ENCODE results near the gene DIS3L2. TPM values are rescaled to one million over a fixed set of nuclear protein-coding genes. Genes with fewer than 3 reads are reported as not detected.
"Not testable (repeated sequence)": the region's sequence is repeated elsewhere in the genome, so short reads cannot be mapped to it uniquely, and the experiment has no call there.

Gene DIS3L2
- total and polyA plus RNA-seq, 3 experiments from 2014 or later = 16.4 to 29.5 (median 28.6) TPM

DNA sequence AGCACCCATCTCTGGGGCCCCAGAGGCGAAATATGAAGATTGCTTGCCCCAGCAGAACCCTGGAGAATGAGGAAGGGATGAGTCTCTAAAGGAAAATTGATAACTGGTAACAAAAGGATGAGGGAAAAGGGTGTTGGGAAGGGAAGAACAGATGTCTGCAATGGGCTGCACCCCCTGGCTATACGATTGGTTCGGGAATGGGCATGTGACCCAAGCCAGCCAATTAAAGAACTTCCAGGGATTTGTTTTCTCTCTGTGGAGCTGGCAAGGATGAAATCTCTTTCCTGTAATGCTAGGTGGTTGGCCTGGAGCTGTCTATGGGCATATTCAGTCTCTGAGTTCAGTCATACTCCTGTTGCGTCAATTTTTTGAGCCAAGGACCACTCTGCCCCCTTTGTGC, 22.5 kb upstream of the DIS3L2 start:
- Mint-ChIP-seq H3K27me3 (peaks cover 0 to 27% of the 10 kb centered on the region in 2 donors), H3K4me1 (no peaks in the 10 kb centered on the region), H3K9me3 (no peaks in the 10 kb centered on the region), H3K36me3 (no peaks in the 10 kb centered on the region), H3K4me3 (no peak overlapping the region), H3K27ac (no peak overlapping the region)
- Histone ChIP-seq H3K4me3 (ENCODE audit: low read length) (no peak overlapping the region), H3K4me1 (ENCODE audit: insufficient read depth, low read length) (no peaks in the 10 kb centered on the region), H3K36me3 (ENCODE audit: insufficient read depth, low read length) (no peaks in the 10 kb centered on the region), H3K9me3 (ENCODE audit: low read length) (no peaks in the 10 kb centered on the region), H3K27ac (ENCODE audit: low read depth, low read length) (no peak overlapping the region), H3K27me3 (ENCODE audit: insufficient read depth, low read length, poor library complexity, severe bottlenecking) (no peaks in the 10 kb centered on the region)
- ChIA-PET POLR2A (no interaction called here), CTCF (no interaction called here)
- DNase-seq = no peak

- no peak for DNase-seq
- no peak overlapping the region for H3K27ac Mint-ChIP-seq
- Histone ChIP-seq H3K36me3 (ENCODE audit: insufficient read depth, low read length) (no peaks in the 10 kb centered on the region), H3K27ac (ENCODE audit: low read depth, low read length) (no peak overlapping the region), H3K9me3 (ENCODE audit: low read length) (no peaks in the 10 kb centered on the region), H3K4me3 (ENCODE audit: low read length) (no peak overlapping the region), H3K4me1 (ENCODE audit: insufficient read depth, low read length) (no peaks in the 10 kb centered on the region), H3K27me3 (ENCODE audit: insufficient read depth, low read length, poor library complexity, severe bottlenecking) (no peaks in the 10 kb centered on the region)
- no peak overlapping the region for H3K4me3 Mint-ChIP-seq
- H3K36me3 Mint-ChIP-seq = no peaks in the 10 kb centered on the region
- CTCF ChIA-PET = interaction anchor here (1.1 kb wide), 1 partner anchor 90 kb away, joined by 3 read pairs; no protein-coding TSS in a partner anchor
- POLR2A ChIA-PET = no interaction called here
- H3K9me3 Mint-ChIP-seq = no peaks in the 10 kb centered on the region
- peaks cover 0 to 32% of the 10 kb centered on the region in 2 donors for H3K27me3 Mint-ChIP-seq
- H3K4me1 Mint-ChIP-seq = no peaks in the 10 kb centered on the region
Observed at GRCh38 chr2:231940795-231941194, 20.7 kb upstream of the DIS3L2 start.

DNA sequence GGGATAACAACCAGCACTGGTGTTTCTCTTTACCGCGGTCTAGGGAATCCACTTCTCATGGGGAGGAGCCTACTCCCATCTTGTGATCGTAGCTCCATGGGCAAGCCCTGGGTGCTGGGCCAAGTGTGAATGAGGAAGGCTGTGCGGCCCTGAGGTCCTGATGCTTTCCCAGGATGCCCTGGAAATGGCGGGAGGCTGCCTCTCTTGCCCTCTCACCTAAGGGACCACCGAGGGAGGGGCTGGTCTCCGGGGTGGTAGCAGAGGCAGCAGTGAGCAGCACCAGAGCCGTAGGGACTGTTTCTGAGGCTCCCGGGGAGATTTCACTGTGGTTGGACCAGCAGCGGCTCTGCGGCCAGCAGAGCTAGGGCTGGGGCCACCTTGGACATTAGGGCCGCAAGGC, 19.8 kb upstream of the DIS3L2 start:
- ChIA-PET CTCF (interaction anchor here (1.1 kb wide), 1 partner anchor 90 kb away, joined by 3 read pairs; no protein-coding TSS in a partner anchor), POLR2A (no interaction called here)
- peaks cover 0 to 32% of the 10 kb centered on the region in 2 donors for H3K27me3 Mint-ChIP-seq
- no peaks in the 10 kb centered on the region for H3K9me3 Mint-ChIP-seq
- H3K4me1 Mint-ChIP-seq = no peaks in the 10 kb centered on the region
- H3K36me3 Mint-ChIP-seq = no peaks in the 10 kb centered on the region
- H3K4me1 ChIP-seq (ENCODE audit: insufficient read depth, low read length) = no peaks in the 10 kb centered on the region
- peak overlapping the region in 1 of 8 donors; percentile 80 for H3K27ac Mint-ChIP-seq
- no peak overlapping the region for H3K4me3 ChIP-seq (ENCODE audit: low read length)
- no peak overlapping the region for H3K27ac ChIP-seq (ENCODE audit: low read depth, low read length)
- H3K27me3 ChIP-seq (ENCODE audit: insufficient read depth, low read length, poor library complexity, severe bottlenecking) = no peaks in the 10 kb centered on the region
- no peak overlapping the region for H3K4me3 Mint-ChIP-seq
- H3K36me3 ChIP-seq (ENCODE audit: insufficient read depth, low read length) = no peaks in the 10 kb centered on the region
- DNase-seq = no peak
- no peaks in the 10 kb centered on the region for H3K9me3 ChIP-seq (ENCODE audit: low read length)

- H3K9me3 ChIP-seq (ENCODE audit: low read length) = no peaks in the 10 kb centered on the region
- no peaks in the 10 kb centered on the region for H3K4me1 ChIP-seq (ENCODE audit: insufficient read depth, low read length)
- POLR2A ChIA-PET = no interaction called here
- no peaks in the 10 kb centered on the region for H3K36me3 ChIP-seq (ENCODE audit: insufficient read depth, low read length)
- H3K9me3 Mint-ChIP-seq = no peaks in the 10 kb centered on the region
- no peak overlapping the region for H3K4me3 Mint-ChIP-seq
- no peaks in the 10 kb centered on the region for H3K4me1 Mint-ChIP-seq
- CTCF ChIA-PET = no interaction called here
- no peak overlapping the region for H3K4me3 ChIP-seq (ENCODE audit: low read length)
- no peak overlapping the region for H3K27ac ChIP-seq (ENCODE audit: low read depth, low read length)
- H3K27me3 Mint-ChIP-seq = peaks cover 0 to 32% of the 10 kb centered on the region in 2 donors
- no peak overlapping the region for H3K27ac Mint-ChIP-seq
- no peaks in the 10 kb centered on the region for H3K36me3 Mint-ChIP-seq
- H3K27me3 ChIP-seq (ENCODE audit: insufficient read depth, low read length, poor library complexity, severe bottlenecking) = no peaks in the 10 kb centered on the region
- DNase-seq = no peak
Observed at GRCh38 chr2:231942180-231942579, 19.3 kb upstream of the DIS3L2 start.

GRCh38 chr2:231946241-231946814, 15.2 kb upstream of the DIS3L2 start:
- CTCF ChIA-PET = no interaction called here
- Histone ChIP-seq H3K4me1 (ENCODE audit: insufficient read depth, low read length) (no peaks in the 10 kb centered on the region), H3K27me3 (ENCODE audit: insufficient read depth, low read length, poor library complexity, severe bottlenecking) (no peaks in the 10 kb centered on the region), H3K27ac (ENCODE audit: low read depth, low read length) (no peak overlapping the region), H3K36me3 (ENCODE audit: insufficient read depth, low read length) (no peaks in the 10 kb centered on the region), H3K9me3 (ENCODE audit: low read length) (no peaks in the 10 kb centered on the region), H3K4me3 (ENCODE audit: low read length) (no peak overlapping the region)
- Mint-ChIP-seq H3K27ac (no peak overlapping the region), H3K9me3 (peaks cover 0 to 2% (median 0%) of the 10 kb centered on the region in 5 donors), H3K27me3 (peaks cover 2 to 28% of the 10 kb centered on the region in 2 donors), H3K36me3 (no peaks in the 10 kb centered on the region), H3K4me3 (no peak overlapping the region), H3K4me1 (no peaks in the 10 kb centered on the region)
- no peak for DNase-seq
- POLR2A ChIA-PET = no interaction called here

GRCh38 chr2:231947112-231947511, 14.4 kb upstream of the DIS3L2 start:
- H3K27ac Mint-ChIP-seq; H3K4me3 ChIP-seq (ENCODE audit: low read length); H3K36me3 Mint-ChIP-seq; H3K4me1 ChIP-seq (ENCODE audit: insufficient read depth, low read length); H3K4me3 Mint-ChIP-seq; H3K27me3 ChIP-seq (ENCODE audit: insufficient read depth, low read length, poor library complexity, severe bottlenecking); DNase-seq; H3K9me3 Mint-ChIP-seq; CTCF ChIA-PET; H3K36me3 ChIP-seq (ENCODE audit: insufficient read depth, low read length); H3K27ac ChIP-seq (ENCODE audit: low read depth, low read length); H3K9me3 ChIP-seq (ENCODE audit: low read length); H3K4me1 Mint-ChIP-seq; POLR2A ChIA-PET: not testable (repeated sequence)
- H3K27me3 Mint-ChIP-seq = peaks cover 4 to 31% of the 10 kb centered on the region in 2 donors

DNA sequence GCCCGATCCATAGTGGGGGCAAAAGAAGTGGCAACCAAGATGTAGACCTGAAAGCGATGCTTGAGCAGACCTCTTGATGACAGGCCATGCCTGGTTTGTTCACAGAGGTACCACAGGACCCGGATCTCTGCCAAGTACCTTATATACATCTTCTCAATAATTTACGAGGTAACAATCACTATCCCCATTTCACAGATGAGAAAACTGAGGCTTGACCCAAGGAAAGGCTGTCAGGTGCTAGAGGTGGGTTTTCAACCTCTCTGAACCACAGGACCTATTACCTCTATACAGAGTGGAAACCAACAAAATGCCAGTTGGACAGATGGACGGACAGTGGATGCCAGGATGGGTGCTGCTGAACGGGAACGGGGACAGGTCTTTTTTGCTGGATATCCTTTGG, 13.8 kb upstream of the DIS3L2 start:
- peaks cover 0 to 2% (median 0%) of the 10 kb centered on the region in 5 donors for H3K9me3 Mint-ChIP-seq
- POLR2A ChIA-PET = no interaction called here
- no peak for DNase-seq
- H3K27me3 Mint-ChIP-seq = peaks cover 4 to 28% of the 10 kb centered on the region in 2 donors
- H3K27ac ChIP-seq (ENCODE audit: low read depth, low read length) = no peak overlapping the region
- CTCF ChIA-PET = no interaction called here
- no peaks in the 10 kb centered on the region for H3K9me3 ChIP-seq (ENCODE audit: low read length)
- H3K36me3 Mint-ChIP-seq = no peaks in the 10 kb centered on the region
- H3K4me1 Mint-ChIP-seq = no peaks in the 10 kb centered on the region
- H3K4me1 ChIP-seq (ENCODE audit: insufficient read depth, low read length) = no peaks in the 10 kb centered on the region
- H3K27me3 ChIP-seq (ENCODE audit: insufficient read depth, low read length, poor library complexity, severe bottlenecking) = no peaks in the 10 kb centered on the region
- H3K36me3 ChIP-seq (ENCODE audit: insufficient read depth, low read length) = no peaks in the 10 kb centered on the region
- no peak overlapping the region for H3K4me3 ChIP-seq (ENCODE audit: low read length)
- no peak overlapping the region for H3K4me3 Mint-ChIP-seq
- no peak overlapping the region for H3K27ac Mint-ChIP-seq

DNA sequence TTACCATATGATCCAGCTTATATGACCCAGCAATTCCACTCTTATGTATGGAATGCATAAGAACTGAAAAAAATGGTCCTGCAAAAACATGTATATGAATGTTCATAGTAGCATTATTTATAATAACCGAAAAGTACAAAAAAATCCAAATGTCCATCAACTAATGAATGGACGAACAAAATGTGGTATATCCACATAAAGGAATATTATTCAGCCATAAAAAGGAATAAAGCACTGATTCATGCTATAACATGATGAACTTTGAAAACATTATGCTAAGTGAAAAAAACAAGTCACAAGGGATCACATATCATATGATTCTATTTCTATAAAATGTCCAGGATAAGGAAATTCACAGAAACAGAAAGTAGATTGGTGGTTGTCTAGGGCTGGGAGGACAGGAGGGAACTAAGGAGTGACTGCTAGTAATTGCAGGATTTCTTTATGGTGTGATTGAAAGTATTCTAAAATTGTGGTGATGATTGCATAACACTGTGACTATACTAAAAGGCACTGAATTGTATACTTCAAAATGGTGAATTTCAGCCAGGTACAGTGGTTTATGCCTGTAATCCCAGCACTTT, 10.0 kb upstream of the DIS3L2 start:
- Histone ChIP-seq H3K27ac (ENCODE audit: low read depth, low read length) (no peak overlapping the region), H3K27me3 (ENCODE audit: insufficient read depth, low read length, poor library complexity, severe bottlenecking) (no peaks in the 10 kb centered on the region), H3K4me1 (ENCODE audit: insufficient read depth, low read length) (no peaks in the 10 kb centered on the region), H3K36me3 (ENCODE audit: insufficient read depth, low read length) (no peaks in the 10 kb centered on the region), H3K9me3 (ENCODE audit: low read length) (no peaks in the 10 kb centered on the region), H3K4me3 (ENCODE audit: low read length) (no peak overlapping the region)
- H3K27me3 Mint-ChIP-seq = peaks cover 13 to 41% of the 10 kb centered on the region in 2 donors
- ChIA-PET POLR2A (no interaction called here), CTCF (no interaction called here)
- H3K9me3 Mint-ChIP-seq = peaks cover 0 to 3% (median 0%) of the 10 kb centered on the region in 5 donors
- no peak for DNase-seq
- H3K4me3 Mint-ChIP-seq = no peak overlapping the region
- H3K36me3 Mint-ChIP-seq = no peaks in the 10 kb centered on the region
- H3K4me1 Mint-ChIP-seq = no peaks in the 10 kb centered on the region
- peak overlapping the region in 1 of 8 donors; percentile 51 for H3K27ac Mint-ChIP-seq

All from CD8-positive, alpha-beta memory T cell (primary cell).